Epithelial cell of proximal tubule (primary cell): ENCODE data around the gene LCLAT1. TPM values are rescaled to one million over a fixed set of nuclear protein-coding genes. Genes with fewer than 3 reads are reported as not detected.

Experiments
- DNase-seq: peaks from one replicate; pipeline ENCODE4 v3.0.0-alpha.2; 2011; ENCODE audit warnings: low read depth
- H3K4me3 ChIP-seq: 2 replicates; pipeline ENCODE4 v1.5.1; 2011; ENCODE audit warnings: low read depth, mild to moderate bottlenecking, low read length
- CTCF ChIP-seq: conservative IDR thresholded peaks from 2 replicates; pipeline ENCODE4 v1.5.1; 2012; ENCODE audit warnings: low read depth, mild to moderate bottlenecking, low read length
- total RNA-seq: library from RNA; depleted of rRNA; stranded (reverse); fragments of >200 nt; gene quantifications from 2 replicates; pipeline ENCODE4 v1.2.3, GENCODE V29; 2015

Gene LCLAT1
- total RNA-seq, 1 donor from 2014 or later: 13.4 TPM

GRCh38 chr2:30424231-30424630 lies 22.8 kb upstream of the LCLAT1 start:
- no peak overlapping the region for H3K4me3 ChIP-seq
- no peak for TF ChIP-seq CTCF
- no peak for DNase-seq

- no peak for TF ChIP-seq CTCF
- DNase-seq: no peak
These were observed 21.7 kb upstream of the LCLAT1 start for GRCh38 chr2:30425326-30425725.

GRCh38 chr2:30427606-30428347 lies 19.3 kb upstream of the LCLAT1 start:
- no peak for TF ChIP-seq CTCF
- H3K4me3 ChIP-seq: no peak overlapping the region
- no peak for DNase-seq

More at GRCh38 chr2:30425326-30425725, 21.7 kb upstream of the LCLAT1 start:
- no peak overlapping the region for H3K4me3 ChIP-seq

GRCh38 chr2:30428348-30428662 lies 18.7 kb upstream of the LCLAT1 start:
- DNase-seq: no peak
- TF ChIP-seq CTCF: no peak
- no peak overlapping the region for H3K4me3 ChIP-seq

- H3K4me3 ChIP-seq: no peak overlapping the region
- TF ChIP-seq CTCF: no peak
- DNase-seq: no peak
These were observed 18.1 kb upstream of the LCLAT1 start for GRCh38 chr2:30428827-30429461.

- no peak overlapping the region for H3K4me3 ChIP-seq
- no peak for DNase-seq
- TF ChIP-seq CTCF: no peak
These were observed 13.3 kb upstream of the LCLAT1 start for GRCh38 chr2:30433541-30434299.
